ENCODE data around the gene UGT1A6. TPM values are rescaled to one million over a fixed set of nuclear protein-coding genes. Genes with fewer than 3 reads are reported as not detected.
"Not testable (repeated sequence)": the region's sequence is repeated elsewhere in the genome, so short reads cannot be mapped to it uniquely, and the experiment has no call there.

Gene UGT1A6
- total and polyA plus RNA-seq, 2 experiments from 2014 or later: not detected

DNA sequence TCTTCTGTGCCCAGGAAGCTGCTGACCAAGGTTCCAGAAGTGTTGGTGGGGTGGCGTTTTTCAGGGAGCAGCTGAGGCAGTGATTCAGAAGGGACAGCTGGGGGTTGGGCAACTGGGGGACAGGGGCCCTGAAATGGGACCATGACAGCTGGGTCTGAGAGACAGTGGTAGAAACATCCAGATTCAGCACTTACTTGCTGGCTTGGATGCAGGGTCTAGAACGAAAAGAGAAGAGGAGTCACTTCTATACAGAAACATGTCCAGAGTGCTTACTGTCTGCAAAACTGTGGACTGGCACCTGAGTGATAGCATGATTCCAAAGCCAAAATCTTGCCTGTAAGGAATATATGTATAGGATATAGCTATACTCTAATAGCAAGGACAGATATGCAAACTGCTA is 53.1 kb downstream of the UGT1A6 start:
- H3K4me1 ChIP-seq (ENCODE audit: insufficient read depth); H4K20me1 ChIP-seq (replicated peaks; ENCODE audit: insufficient read depth); H3K4me2 ChIP-seq; H2AFZ ChIP-seq; H3K36me3 ChIP-seq (ENCODE audit: insufficient read depth); H3K27ac ChIP-seq (ENCODE audit: low read depth); H3K4me3 ChIP-seq; DNase-seq (ENCODE audit: low spot score); H3K4me1 Mint-ChIP-seq; H3K9me2 ChIP-seq (ENCODE audit: insufficient read depth); H3K27ac Mint-ChIP-seq; H3K27me3 ChIP-seq (ENCODE audit: insufficient read depth); H3K27me3 Mint-ChIP-seq (ENCODE audit: insufficient read depth, low read depth, poor library complexity); H3K4me3 Mint-ChIP-seq; ATAC-seq; H3F3A ChIP-seq (replicated peaks; ENCODE audit: low read depth); H3K79me2 ChIP-seq (replicated peaks; ENCODE audit: insufficient read depth): not testable (repeated sequence)
- peaks cover 41% of the 10 kb centered on the region for H3K9me3 Mint-ChIP-seq
- peaks cover 12% of the 10 kb centered on the region for H3K36me3 Mint-ChIP-seq (ENCODE audit: low read depth)

GRCh38 chr2:233746475-233747282 is 54.0 kb downstream of the UGT1A6 start:
- no peaks in the 10 kb centered on the region for H3K9me2 ChIP-seq (ENCODE audit: insufficient read depth)

More at GRCh38 chr2:233746475-233747282, 54.0 kb downstream of the UGT1A6 start:
- Mint-ChIP-seq H3K36me3 (ENCODE audit: low read depth) (peaks cover 16% of the 10 kb centered on the region), H3K27ac (no peak overlapping the region), H3K27me3 (ENCODE audit: insufficient read depth, low read depth, poor library complexity) (peaks cover 2% of the 10 kb centered on the region), H3K4me1 (no peaks in the 10 kb centered on the region), H3K9me3 (peaks cover 49% of the 10 kb centered on the region), H3K4me3 (no peak overlapping the region)
- Histone ChIP-seq H3F3A (replicated peaks; ENCODE audit: low read depth) (no peaks in the 10 kb centered on the region), H3K4me3 (no peak overlapping the region), H3K36me3 (ENCODE audit: insufficient read depth) (no peaks in the 10 kb centered on the region), H4K20me1 (replicated peaks; ENCODE audit: insufficient read depth) (no peaks in the 10 kb centered on the region), H3K4me1 (ENCODE audit: insufficient read depth) (no peaks in the 10 kb centered on the region), H3K27ac (ENCODE audit: low read depth) (no peak overlapping the region), H2AFZ (no peak overlapping the region), H3K27me3 (ENCODE audit: insufficient read depth) (no peaks in the 10 kb centered on the region), H3K79me2 (replicated peaks; ENCODE audit: insufficient read depth) (no peaks in the 10 kb centered on the region), H3K4me2 (no peak overlapping the region)
- DNase-seq (ENCODE audit: low spot score) (no peak), ATAC-seq (no peak)
- TF ChIP-seq ZNF331 (CRISPR knock-in tag; IDR thresholded peaks at IDR 0.05; ENCODE audit: low read depth) (no peak), EZH2phosphoT487 (IDR thresholded peaks at IDR 0.05; ENCODE audit: unreplicated experiment) (no peak)
- TF ChIP-seq, protein P1, sequence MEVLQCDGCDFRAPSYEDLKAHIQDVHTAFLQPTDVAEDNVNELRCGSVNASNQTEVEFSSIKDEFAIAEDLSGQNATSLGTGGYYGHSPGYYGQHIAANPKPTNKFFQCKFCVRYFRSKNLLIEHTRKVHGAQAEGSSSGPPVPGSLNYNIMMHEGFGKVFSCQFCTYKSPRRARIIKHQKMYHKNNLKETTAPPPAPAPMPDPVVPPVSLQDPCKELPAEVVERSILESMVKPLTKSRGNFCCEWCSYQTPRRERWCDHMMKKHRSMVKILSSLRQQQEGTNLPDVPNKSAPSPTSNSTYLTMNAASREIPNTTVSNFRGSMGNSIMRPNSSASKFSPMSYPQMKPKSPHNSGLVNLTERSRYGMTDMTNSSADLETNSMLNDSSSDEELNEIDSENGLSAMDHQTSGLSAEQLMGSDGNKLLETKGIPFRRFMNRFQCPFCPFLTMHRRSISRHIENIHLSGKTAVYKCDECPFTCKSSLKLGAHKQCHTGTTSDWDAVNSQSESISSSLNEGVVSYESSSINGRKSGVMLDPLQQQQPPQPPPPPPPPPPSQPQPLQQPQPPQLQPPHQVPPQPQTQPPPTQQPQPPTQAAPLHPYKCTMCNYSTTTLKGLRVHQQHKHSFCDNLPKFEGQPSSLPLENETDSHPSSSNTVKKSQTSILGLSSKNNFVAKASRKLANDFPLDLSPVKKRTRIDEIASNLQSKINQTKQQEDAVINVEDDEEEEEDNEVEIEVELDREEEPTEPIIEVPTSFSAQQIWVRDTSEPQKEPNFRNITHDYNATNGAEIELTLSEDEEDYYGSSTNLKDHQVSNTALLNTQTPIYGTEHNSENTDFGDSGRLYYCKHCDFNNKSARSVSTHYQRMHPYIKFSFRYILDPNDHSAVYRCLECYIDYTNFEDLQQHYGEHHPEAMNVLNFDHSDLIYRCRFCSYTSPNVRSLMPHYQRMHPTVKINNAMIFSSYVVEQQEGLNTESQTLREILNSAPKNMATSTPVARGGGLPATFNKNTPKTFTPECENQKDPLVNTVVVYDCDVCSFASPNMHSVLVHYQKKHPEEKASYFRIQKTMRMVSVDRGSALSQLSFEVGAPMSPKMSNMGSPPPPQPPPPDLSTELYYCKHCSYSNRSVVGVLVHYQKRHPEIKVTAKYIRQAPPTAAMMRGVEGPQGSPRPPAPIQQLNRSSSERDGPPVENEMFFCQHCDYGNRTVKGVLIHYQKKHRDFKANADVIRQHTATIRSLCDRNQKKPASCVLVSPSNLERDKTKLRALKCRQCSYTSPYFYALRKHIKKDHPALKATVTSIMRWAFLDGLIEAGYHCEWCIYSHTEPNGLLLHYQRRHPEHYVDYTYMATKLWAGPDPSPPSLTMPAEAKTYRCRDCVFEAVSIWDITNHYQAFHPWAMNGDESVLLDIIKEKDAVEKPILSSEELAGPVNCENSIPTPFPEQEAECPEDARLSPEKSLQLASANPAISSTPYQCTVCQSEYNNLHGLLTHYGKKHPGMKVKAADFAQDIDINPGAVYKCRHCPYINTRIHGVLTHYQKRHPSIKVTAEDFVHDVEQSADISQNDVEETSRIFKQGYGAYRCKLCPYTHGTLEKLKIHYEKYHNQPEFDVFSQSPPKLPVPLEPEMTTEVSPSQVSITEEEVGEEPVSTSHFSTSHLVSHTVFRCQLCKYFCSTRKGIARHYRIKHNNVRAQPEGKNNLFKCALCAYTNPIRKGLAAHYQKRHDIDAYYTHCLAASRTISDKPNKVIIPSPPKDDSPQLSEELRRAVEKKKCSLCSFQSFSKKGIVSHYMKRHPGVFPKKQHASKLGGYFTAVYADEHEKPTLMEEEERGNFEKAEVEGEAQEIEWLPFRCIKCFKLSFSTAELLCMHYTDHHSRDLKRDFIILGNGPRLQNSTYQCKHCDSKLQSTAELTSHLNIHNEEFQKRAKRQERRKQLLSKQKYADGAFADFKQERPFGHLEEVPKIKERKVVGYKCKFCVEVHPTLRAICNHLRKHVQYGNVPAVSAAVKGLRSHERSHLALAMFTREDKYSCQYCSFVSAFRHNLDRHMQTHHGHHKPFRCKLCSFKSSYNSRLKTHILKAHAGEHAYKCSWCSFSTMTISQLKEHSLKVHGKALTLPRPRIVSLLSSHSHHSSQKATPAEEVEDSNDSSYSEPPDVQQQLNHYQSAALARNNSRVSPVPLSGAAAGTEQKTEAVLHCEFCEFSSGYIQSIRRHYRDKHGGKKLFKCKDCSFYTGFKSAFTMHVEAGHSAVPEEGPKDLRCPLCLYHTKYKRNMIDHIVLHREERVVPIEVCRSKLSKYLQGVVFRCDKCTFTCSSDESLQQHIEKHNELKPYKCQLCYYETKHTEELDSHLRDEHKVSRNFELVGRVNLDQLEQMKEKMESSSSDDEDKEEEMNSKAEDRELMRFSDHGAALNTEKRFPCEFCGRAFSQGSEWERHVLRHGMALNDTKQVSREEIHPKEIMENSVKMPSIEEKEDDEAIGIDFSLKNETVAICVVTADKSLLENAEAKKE (CRISPR knock-in tag; IDR thresholded peaks at IDR 0.05): no peak
- TF ChIP-seq, protein P2, sequence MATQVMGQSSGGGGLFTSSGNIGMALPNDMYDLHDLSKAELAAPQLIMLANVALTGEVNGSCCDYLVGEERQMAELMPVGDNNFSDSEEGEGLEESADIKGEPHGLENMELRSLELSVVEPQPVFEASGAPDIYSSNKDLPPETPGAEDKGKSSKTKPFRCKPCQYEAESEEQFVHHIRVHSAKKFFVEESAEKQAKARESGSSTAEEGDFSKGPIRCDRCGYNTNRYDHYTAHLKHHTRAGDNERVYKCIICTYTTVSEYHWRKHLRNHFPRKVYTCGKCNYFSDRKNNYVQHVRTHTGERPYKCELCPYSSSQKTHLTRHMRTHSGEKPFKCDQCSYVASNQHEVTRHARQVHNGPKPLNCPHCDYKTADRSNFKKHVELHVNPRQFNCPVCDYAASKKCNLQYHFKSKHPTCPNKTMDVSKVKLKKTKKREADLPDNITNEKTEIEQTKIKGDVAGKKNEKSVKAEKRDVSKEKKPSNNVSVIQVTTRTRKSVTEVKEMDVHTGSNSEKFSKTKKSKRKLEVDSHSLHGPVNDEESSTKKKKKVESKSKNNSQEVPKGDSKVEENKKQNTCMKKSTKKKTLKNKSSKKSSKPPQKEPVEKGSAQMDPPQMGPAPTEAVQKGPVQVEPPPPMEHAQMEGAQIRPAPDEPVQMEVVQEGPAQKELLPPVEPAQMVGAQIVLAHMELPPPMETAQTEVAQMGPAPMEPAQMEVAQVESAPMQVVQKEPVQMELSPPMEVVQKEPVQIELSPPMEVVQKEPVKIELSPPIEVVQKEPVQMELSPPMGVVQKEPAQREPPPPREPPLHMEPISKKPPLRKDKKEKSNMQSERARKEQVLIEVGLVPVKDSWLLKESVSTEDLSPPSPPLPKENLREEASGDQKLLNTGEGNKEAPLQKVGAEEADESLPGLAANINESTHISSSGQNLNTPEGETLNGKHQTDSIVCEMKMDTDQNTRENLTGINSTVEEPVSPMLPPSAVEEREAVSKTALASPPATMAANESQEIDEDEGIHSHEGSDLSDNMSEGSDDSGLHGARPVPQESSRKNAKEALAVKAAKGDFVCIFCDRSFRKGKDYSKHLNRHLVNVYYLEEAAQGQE (IDR thresholded peaks at IDR 0.05; ENCODE audit: unreplicated experiment): no peak

Data from GM23338 (cell line).